Measurements from ENCODE around the gene CCDC18.

The CCDC18 gene

DNA sequence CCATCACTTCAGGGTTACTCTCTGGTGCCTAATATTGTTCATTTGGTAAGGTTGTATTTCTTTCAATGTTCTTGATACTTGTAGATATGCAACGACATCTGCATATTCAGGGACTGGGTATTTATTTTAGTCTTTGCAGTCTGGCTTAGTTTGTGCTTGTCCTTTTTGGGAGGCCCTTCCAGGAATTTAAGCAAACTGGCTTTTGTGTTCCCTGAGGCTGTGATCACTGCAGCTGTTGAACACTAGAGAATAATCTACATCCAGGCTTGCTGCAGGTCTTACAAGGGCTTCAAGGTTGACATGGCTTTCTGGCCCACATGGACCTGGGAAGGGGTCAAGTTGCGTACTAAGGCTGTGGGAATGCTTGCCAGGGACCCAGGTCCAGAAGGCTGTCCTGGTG lies 72.1 kb downstream of the CCDC18 start:
- Histone ChIP-seq H3K27ac (replicated peaks) (no peak overlapping the region), H3K27me3 (ENCODE audit: insufficient read depth, poor library complexity, severe bottlenecking) (no peaks in the 10 kb centered on the region), H3K4me3 (replicated peaks; ENCODE audit: insufficient read depth, low read length) (no peak overlapping the region)
- no peak for DNase-seq (ENCODE audit: low read depth in 1 of 2, low spot score in 1 of 2)
- TF ChIP-seq POLR2AphosphoS5 (IDR thresholded peaks at IDR 0.05; ENCODE audit: low read depth) = no peak
- TF ChIP-seq GABPA (IDR thresholded peaks at IDR 0.05; ENCODE audit: low read depth) = no peak

- DNase-seq (ENCODE audit: low read depth in 1 of 2, low spot score in 1 of 2) = no peak
- H3K27me3 ChIP-seq (ENCODE audit: insufficient read depth, poor library complexity, severe bottlenecking) = no peaks in the 10 kb centered on the region
- no peak overlapping the region for H3K27ac ChIP-seq (replicated peaks)
- no peak overlapping the region for H3K4me3 ChIP-seq (replicated peaks; ENCODE audit: insufficient read depth, low read length)
- no peak for TF ChIP-seq GABPA (IDR thresholded peaks at IDR 0.05; ENCODE audit: low read depth)
- TF ChIP-seq, protein P1, sequence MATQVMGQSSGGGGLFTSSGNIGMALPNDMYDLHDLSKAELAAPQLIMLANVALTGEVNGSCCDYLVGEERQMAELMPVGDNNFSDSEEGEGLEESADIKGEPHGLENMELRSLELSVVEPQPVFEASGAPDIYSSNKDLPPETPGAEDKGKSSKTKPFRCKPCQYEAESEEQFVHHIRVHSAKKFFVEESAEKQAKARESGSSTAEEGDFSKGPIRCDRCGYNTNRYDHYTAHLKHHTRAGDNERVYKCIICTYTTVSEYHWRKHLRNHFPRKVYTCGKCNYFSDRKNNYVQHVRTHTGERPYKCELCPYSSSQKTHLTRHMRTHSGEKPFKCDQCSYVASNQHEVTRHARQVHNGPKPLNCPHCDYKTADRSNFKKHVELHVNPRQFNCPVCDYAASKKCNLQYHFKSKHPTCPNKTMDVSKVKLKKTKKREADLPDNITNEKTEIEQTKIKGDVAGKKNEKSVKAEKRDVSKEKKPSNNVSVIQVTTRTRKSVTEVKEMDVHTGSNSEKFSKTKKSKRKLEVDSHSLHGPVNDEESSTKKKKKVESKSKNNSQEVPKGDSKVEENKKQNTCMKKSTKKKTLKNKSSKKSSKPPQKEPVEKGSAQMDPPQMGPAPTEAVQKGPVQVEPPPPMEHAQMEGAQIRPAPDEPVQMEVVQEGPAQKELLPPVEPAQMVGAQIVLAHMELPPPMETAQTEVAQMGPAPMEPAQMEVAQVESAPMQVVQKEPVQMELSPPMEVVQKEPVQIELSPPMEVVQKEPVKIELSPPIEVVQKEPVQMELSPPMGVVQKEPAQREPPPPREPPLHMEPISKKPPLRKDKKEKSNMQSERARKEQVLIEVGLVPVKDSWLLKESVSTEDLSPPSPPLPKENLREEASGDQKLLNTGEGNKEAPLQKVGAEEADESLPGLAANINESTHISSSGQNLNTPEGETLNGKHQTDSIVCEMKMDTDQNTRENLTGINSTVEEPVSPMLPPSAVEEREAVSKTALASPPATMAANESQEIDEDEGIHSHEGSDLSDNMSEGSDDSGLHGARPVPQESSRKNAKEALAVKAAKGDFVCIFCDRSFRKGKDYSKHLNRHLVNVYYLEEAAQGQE (IDR thresholded peaks at IDR 0.05; ENCODE audit: insufficient replicate concordance, low read depth) = no peak
- no peak for TF ChIP-seq SPI1 (IDR thresholded peaks at IDR 0.05; ENCODE audit: borderline replicate concordance, low read depth)
- no peak for TF ChIP-seq POLR2AphosphoS5 (IDR thresholded peaks at IDR 0.05; ENCODE audit: low read depth)
Measured at GRCh38 chr1:93253516-93253915, 73.0 kb downstream of the CCDC18 start.

GRCh38 chr1:93255222-93256079 lies 74.9 kb downstream of the CCDC18 start:
- Histone ChIP-seq H3K4me3 (replicated peaks; ENCODE audit: insufficient read depth, low read length) (no peak overlapping the region), H3K27ac (replicated peaks) (no peak overlapping the region), H3K27me3 (ENCODE audit: insufficient read depth, poor library complexity, severe bottlenecking) (no peaks in the 10 kb centered on the region)
- TF ChIP-seq CTCF (IDR thresholded peaks at IDR 0.05; ENCODE audit: insufficient read depth, low read length) (no peak), SPI1 (IDR thresholded peaks at IDR 0.05; ENCODE audit: borderline replicate concordance, low read depth) (no peak), POLR2AphosphoS5 (IDR thresholded peaks at IDR 0.05; ENCODE audit: low read depth) (no peak)
- TF ChIP-seq, protein P1 (IDR thresholded peaks at IDR 0.05; ENCODE audit: insufficient replicate concordance, low read depth) = no peak
- no peak for DNase-seq (ENCODE audit: low read depth in 1 of 2, low spot score in 1 of 2)

- no peak overlapping the region for H3K27ac ChIP-seq (replicated peaks)
- DNase-seq (ENCODE audit: low read depth in 1 of 2, low spot score in 1 of 2) = no peak
- no peak for TF ChIP-seq SPI1 (IDR thresholded peaks at IDR 0.05; ENCODE audit: borderline replicate concordance, low read depth)
- TF ChIP-seq CTCF (IDR thresholded peaks at IDR 0.05; ENCODE audit: insufficient read depth, low read length) = no peak
- no peak for TF ChIP-seq GABPA (IDR thresholded peaks at IDR 0.05; ENCODE audit: low read depth)
- TF ChIP-seq POLR2AphosphoS5 (IDR thresholded peaks at IDR 0.05; ENCODE audit: low read depth) = no peak
- TF ChIP-seq, protein P1 (IDR thresholded peaks at IDR 0.05; ENCODE audit: insufficient replicate concordance, low read depth) = no peak
- no peak overlapping the region for H3K4me3 ChIP-seq (replicated peaks; ENCODE audit: insufficient read depth, low read length)
- H3K27me3 ChIP-seq (ENCODE audit: insufficient read depth, poor library complexity, severe bottlenecking) = no peaks in the 10 kb centered on the region
Measured at GRCh38 chr1:93256433-93256832, 75.9 kb downstream of the CCDC18 start.

All from HL-60 (cell line).